HG03442 (cell line): ENCODE data around the gene PIAS4.

ENCODE experiments used
- ATAC-seq: cut with Tn5 transposase; IDR thresholded peaks from one replicate; pipeline ENCODE4 v1.9.1; 2021; ENCODE audit warnings: mild to moderate bottlenecking, moderate library complexity; ENCODE audit not compliant: unreplicated experiment

Gene PIAS4

DNA sequence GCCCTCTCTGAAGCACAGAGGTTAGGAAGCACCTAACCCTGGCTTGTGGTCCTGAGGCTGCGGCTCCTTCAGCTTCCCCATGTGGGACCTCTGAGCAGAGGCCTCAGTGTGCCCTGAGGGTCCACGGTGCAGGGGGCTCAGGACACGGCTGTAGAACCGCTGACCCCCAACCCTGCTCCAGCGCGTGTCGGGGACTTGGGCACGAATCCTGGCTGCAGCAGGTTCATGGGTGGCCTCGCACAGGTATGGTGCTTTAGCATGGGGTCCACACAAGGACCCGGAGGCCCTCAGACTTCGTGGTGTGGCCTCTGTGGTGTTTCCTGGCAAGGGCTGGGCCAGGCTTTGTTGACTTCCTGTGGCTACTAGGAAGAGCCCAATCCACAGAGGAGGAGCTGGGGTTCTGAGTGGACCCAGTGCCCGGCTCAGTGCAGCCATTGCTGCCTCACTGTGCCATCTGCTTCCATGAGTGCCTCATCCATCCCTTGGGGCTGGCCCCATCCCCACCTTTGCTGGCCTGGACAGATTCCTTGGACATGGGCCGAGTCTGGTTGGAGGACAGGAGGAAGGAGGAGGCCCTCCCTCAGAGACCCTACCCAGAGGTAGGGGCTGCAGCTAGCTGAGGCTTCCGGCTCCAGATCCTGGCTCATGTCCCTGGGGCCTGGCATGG, 34.7 kb downstream of the PIAS4 start:
- no peak for ATAC-seq

DNA sequence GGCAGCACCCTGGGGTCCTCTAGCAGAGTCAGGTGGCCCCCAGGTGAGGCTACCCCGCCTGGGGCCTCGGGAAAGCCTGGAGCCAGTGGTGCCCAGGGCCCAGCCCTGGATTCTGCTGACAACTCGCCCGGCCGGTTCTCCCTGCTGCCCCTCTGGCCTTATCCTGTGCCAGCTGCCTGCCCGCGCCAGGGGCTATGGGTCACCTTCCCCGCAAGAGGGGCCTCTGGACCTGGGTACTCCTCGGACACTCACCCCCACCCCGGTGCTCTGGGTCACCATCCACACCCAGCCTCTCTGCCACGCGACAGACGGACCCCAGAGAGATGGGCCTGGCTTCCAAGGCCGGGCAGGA, 35.2 kb downstream of the PIAS4 start:
- ATAC-seq = no peak

DNA sequence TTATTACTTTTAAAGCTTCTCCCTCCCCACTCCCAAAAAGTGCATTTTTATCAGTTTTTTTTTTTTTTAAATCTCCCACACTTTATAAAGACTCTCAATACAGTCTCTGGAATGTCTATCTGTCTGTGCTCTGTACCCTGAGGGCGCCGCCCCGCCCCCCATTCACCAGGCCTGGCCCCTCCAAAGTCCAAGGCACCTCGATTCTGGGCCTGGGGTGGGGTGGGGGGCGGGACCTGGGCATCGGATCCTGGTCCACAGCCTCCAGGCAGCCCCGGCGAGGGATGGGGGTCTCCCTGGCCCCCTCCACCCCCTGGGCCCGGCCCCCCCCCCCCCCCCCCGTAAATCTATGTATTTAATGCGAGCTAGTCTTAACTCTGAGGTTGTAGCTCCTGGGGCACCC, 35.9 kb downstream of the PIAS4 start:
- ATAC-seq = no peak

DNA sequence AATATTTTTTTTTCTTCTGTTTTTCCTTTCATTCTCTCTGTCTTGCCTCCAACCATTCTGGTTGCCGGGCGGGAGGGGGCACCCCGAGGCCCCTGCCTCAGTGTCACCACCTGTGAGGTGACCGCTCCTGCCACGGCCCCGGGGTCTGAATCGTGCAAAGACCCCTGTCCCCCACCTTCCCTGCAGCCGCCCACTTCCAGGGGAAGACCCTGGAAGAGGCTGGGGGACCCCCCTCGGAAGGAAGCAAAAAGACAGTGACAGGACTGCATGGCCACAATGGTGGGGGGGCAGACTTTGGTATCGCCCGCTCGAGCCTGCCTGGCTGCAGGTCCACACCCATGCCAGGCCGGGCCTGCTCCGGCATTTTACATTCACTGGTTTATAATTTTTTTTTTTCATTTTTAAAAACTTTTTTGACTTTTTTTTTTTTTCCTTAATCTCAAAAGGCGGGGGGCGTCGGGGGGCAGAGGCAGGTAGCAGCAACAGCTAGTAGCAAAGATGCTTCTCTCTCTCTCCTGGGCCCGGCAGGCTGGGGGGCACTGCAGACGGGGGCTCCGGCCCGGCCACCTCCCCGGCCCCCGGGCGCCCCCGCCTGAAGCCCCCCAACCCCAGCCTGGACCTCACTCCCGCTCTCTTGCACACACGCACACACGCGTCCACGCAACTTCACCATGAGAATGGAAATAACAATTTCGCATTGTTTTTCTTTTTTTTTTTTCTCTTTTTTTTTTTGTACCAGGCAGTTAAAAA, 36.6 kb downstream of the PIAS4 start:
- ATAC-seq = no peak

DNA sequence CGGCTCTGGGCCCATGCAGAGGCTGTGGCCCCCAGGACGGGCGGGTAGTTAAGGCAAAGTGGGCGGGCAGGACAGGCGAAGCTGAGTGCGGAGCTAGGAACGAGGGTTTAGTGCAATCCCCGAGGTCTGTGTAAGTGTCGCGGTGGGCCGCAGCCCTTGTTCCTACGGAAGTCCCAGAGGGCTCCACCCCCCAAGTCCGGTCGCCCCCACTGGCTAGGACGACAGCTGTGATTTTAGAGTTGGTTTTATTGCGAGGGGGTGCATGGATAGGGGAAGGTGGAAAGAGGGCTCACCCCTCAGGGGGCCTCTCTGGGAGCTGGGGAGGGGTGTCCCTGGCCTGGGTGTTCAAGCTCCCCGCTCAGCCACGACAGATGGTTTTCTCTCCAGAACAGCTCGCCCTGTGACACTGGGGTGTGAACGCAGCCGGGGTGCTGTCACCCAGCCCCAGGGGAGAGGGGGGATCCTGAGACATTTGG, 37.5 kb downstream of the PIAS4 start:
- no peak for ATAC-seq

DNA sequence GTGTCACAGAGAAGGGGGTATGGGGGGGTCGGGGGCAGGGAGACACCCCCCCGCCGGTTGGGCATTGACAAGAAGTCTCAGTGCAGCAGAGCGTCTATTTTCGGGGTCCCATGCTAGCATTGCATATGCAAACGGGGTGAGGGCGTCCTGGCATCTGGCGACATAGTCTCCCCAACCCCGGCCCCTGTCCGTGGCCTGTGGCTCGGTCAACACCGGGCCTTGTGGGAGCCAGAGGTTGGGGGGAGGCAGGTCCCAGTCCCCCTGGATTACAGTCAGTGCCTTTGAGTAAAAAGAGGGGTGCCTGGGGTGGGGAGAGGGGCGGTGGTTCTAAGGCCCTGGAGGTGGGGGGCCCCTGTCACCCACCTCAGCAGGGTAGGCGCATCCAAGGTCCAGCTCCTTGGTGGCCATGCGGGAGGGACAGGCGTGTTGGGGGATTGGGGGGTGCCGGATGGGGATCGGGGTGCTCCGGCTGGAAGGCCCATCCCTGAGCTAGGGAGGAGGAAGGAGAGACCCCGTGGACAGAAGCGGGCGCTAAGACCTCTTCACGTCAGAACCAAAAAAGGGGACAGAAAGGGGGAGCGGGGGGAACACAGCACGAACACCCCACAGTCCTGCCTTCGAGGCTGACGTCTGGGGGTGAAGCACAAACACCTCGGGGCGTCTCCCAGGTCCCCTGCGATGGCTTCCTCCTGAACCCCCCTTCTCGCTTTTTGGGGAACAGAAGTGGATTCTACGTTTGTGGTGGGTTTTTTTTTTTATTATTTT, 38.2 kb downstream of the PIAS4 start:
- no peak for ATAC-seq

DNA sequence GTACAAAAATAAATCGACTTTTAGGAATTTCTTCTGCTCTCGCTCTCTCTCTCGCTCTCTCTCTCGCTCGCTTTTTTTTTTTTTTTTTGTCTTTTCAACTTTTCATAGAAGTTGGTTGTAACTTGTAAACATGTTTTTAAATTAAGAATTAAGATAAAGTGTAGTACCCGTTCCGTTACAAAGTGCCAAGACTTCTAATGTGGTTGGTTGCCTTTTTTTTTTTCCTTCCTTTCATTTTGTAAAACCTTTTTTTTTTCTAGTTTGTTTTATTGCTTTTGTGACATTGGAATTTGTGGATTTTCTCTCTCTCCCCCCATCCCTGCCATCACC, 38.8 kb downstream of the PIAS4 start:
- ATAC-seq = no peak

DNA sequence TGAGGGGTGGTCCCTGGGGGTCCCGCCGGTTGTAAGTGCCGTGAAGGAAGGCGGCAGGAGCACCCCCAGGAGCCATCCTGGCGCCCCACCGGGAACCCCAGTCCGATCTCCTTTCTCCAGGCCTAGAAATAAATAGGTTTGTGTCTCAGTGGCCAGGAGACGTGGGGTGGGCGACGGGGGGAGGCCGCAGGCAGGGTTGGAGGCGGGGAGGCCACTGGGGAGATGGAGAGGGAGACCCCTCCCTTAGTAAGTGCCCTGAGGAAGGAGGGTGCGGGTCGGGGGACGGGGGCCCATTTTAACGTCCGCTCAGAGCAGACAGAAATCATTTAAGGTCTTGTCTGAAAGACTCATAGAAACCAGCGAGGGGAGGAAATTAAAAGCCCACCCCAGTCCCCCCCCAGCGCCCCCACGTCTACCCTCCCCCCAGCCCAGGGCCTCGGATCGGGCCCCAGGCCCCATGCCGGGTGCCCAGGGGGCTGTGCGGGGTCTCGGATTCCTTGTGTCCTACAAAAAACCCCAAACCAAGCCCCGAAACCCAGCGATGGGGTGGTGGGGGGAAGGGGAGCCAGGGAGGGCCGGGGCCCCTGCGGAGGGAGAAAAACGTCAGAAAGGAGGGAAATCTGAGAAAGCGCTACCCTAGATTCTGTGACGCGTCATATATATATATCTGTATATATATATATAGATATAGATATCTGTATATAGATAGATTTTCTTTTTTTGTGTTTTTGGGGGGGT, 39.6 kb downstream of the PIAS4 start:
- ATAC-seq = no peak

DNA sequence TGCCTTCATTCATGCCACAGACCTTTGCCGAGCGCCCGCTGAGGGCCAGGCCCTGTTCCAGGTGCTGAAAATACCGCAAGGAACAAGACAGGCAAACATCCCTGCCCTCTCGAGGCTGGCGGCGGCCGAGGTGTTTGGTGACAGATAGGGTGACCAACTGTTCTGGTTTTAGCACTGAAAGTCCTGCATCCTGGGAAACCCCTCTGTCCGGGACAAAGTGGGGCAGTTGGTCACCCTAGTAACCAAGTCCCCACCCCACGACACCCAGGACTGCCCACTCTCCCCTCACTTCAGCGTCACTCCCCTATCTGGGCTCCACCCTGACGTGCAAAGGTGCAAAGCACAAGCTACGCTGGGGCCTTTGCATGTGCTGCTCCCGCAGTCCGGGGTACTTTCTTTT, 41.9 kb downstream of the PIAS4 start:
- ATAC-seq = no peak

DNA sequence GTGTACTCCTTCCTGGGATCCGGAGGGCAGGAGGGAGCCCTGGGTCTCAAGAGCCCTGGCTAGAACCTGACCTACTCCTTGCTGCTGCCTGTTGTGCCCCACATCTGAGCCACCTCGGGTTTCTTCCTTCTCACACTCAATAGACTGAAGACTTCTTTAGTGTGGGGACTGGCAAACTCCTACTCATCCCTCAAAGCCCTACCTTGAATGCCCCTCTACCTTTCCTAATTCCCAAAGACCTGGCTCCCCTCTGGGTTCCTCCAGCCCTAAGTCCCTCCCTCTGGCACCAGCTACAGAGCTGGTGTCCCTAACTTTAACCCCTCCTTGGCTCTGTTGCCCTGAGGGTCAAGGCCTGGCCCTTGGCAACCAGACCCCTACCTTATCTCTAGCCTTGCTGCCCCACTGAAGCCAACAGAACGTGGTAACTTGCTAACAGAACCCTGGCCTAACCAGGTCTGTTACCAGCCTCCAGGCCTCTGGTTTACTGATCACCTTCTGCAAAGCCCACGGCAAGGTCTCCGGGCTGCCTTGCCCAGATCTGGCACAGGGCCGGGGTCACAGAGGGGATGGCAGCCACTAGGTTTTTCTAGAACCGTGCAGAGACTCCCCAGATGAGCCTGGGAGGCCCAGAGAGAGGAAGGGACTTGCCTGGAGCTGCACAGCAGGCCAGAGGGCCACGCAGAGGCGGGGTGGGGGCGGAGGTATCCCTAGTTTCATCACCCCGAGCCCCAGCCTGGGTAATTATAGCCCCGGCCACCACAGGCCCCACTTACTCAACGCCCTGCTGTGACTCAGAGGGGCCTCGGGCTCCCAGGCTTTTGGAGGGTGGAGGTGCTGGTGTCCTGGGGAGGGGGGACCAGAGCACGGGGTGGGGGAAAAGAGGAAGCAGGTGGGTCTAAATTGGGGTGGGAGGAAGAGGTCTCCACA, 43.9 kb downstream of the PIAS4 start:
- no peak for ATAC-seq

DNA sequence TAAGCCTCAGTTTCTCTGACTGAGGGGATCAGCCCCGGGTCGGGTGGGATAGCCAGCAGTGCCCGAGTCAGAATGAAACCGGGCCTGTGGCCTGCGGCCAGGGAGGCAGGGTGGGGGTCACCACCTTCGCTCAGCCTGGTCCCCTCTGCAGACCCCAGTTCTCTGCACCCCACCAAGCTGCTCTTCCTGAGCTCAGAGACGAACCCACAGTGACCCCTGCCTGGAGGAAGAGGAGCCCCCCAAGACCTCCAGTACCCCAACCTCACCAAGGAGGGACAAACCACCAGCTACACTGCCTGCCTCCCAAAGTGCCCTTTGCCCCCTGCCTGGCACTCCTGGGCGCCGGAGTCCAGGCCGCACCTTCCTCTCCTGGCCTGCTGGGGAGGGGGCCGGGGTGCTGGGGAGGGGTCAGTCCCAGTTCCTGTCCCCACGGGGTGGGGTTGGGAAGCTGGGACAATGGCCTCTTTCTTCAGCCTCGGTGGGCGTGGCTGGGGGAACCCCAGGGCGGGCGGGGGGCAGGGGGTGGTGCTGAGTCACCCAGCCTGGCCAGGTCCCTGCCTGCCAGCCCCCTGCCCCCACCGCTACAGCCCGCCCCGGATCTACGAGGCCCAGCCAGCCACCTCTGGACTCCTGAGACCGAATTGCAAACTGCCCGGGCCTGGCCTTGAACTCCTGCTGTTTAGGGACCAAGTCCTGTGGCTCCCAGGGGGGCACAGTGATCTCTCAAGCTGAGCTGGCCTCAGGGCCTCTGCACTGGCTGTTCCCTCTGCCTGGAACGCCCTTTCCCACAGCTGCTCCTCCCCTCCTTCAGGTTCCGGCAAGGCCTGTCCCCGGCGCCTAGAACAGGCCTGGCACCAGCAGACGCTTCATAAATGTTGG, 44.8 kb downstream of the PIAS4 start:
- no peak for ATAC-seq

DNA sequence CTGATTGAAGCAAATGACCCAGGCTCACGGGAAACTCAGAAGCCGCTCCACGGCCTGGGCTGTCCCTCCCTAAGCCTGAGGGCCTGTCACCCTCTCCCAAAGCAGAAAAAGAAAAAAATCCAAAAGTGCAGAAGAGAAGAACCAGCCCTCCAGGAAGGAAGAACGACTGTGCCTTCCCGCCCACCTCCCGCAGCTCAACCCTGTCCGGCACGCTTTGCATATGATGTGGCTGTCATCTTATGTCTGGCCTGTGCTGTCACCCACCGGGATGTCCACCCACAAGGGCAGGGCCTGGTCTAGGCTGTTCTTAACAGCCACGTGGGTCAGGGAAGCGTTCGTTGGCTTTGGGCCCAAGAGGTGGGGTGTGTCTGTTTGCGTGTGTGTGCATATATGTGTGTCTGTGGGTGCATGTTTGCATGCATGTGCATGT, 45.5 kb downstream of the PIAS4 start:
- ATAC-seq = no peak

DNA sequence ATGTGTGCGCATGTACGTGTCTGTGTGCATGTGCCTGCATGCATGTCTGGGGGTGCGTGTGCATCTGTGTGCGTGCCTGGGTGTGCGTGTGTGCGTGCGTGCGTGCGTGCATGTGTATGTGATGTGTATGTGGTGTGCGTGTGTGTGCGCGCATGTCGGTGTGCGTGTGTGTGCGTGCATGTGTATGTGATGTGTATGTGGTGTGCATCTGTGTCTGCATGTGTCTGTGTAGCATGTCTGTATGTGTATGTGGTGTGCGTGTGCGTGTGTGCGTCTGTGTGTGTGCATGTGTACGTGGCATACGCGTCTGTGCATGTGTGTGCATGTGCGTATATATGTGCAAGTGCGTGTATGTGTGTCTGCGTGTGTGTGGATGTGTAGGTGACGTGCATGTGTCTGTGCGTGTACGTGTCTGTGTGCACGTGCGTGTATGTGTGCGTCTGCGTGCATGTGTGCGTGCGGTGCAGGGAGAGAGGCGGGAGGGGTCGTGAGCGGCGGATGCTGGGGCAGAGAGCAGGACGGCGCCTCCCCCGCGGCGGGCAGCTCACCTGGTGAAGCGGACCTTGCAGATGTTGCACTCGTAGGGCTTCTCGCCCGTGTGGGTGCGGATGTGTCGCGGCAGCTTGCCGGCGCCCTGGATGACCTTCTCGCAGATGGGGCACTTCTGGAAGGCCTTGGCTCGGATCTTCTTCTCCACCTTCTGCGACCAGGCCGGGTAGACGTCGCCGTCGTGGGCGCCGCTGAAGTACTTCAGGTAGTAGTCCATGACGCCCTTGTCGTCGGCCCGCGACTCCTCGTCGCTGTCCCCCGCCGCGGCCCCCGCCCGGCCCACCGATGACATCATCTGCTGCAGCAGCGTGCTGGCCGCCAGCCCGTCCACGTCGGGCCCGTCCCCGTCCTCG, 46.1 kb downstream of the PIAS4 start:
- ATAC-seq = no peak

DNA sequence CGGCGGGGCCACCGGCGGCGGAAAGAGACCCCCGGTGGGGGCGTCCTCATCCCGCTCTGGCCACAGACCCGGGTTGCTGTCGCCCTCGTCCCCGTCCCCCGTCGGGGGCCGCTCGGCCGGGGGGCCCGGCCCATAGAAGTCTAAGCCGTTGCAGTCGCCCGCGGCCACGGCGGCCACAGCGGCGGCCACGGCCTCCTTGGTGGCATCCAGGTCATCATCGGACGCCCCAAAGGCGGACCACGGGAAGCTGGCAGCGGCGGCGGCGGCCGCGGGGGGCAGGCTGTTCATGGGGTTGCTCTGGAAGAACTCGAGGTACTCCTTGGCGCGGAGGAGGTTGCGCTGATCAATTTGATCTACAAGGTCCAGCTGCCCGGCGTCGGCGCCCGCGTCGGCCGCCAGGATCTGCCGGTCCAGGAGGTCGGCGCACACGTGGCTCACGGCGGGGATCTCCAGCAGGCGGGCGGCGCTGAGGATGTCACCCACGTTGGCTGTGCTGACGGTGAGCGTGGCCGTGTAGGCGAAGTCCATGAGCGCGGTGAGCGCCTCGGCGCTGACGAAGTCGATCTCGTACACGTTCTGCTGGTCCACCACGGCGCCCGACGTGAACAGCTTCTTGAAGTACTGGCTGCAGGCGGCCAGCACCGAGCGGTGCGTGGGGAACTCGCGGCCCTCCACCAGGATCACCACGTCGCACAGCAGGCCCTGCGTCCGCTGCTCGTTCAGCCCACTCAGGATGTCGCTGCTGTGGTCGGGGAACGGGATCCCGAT, 47.1 kb downstream of the PIAS4 start:
- ATAC-seq = no peak

DNA sequence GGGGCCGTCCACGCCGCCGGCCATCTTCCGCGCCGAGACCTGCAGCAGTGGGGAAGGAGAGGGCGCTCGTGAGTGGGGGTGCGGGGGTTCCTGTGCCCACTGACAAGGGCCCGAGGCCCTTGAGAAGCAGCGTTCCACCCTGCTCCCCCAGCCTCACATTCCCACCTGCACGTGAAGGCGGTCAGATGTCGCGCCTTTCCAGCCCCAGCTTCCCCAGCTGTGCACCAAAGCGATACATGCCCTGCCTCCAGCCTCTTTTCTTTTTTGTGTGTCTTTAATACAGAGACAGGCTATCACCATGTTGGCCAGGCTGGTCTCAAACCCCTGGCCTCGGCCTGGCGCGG, 47.6 kb downstream of the PIAS4 start:
- ATAC-seq = no peak

DNA sequence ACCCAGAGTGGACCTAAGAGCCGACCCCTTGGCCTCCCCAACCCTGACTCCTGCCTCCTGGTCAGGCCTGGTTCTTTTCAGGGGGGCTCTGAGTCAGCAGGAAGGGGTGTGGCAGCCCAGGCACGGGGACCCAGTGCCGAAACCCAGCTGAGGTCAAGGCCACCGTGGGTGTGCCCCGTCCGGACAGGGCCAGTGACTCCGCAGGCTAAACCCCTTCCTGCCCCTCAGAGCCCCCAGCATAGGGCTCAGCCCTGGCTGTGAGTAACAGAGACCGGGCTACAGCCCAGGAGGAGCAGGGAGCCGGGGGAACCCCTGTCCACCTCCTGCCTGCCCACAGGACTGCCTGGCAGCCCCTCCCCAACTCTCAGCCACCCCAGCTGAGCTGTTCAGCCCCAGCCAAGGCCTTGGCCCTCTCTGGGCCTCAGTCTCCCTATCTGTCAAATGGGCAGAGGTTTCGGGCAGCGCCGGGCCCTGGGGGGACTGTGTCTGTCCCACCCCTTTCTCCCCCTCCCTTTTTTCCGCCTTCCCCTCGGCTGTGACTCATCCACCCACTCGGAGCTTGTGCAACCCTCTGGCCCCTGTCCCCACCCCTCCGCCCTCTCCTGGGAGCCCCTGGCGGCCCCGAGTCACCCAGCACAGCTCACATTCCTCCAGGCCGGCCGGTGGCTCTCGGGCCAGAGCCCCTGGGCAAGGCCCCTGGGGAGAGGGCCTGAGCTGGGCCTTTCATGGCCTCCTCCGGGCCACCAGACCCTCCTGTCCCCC, 50.6 kb downstream of the PIAS4 start:
- ATAC-seq = no peak
